GM12872 (cell line): ENCODE results near the gene GSC2.

Source experiments
- CTCF ChIP-seq: IDR thresholded peaks from 3 replicates; pipeline ENCODE4 v1.5.1; 2011; ENCODE audit warnings: low read depth, mild to moderate bottlenecking, low read length, moderate library complexity; ENCODE audit not compliant: insufficient read depth

Gene GSC2

GRCh38 chr22:19138217-19139000 lies 11.7 kb downstream of the GSC2 start:
- TF ChIP-seq CTCF: no peak

- TF ChIP-seq CTCF: no peak
Observed at GRCh38 chr22:19137384-19138216, 12.5 kb downstream of the GSC2 start.

- no peak for TF ChIP-seq CTCF
Observed at GRCh38 chr22:19136915-19137314, 13.2 kb downstream of the GSC2 start.

GRCh38 chr22:19134874-19135273 lies 15.2 kb downstream of the GSC2 start:
- TF ChIP-seq CTCF: no peak

- TF ChIP-seq CTCF: no peak
Observed at GRCh38 chr22:19134176-19134831, 15.8 kb downstream of the GSC2 start.

- TF ChIP-seq CTCF: no peak
Observed at GRCh38 chr22:19133561-19133960, 16.5 kb downstream of the GSC2 start.
